Amygdala (tissue), 56 donors: ENCODE results near the gene TCF7L1.
"Not testable (repeated sequence)": the region's sequence is repeated elsewhere in the genome, so short reads cannot be mapped to it uniquely, and the experiment has no call there.

Source experiments
- DNase-seq, 56 donors: peaks; one replicate each; lab custom pipeline; 2025; lab: John Stamatoyannopoulos, UW

Gene TCF7L1

DNA sequence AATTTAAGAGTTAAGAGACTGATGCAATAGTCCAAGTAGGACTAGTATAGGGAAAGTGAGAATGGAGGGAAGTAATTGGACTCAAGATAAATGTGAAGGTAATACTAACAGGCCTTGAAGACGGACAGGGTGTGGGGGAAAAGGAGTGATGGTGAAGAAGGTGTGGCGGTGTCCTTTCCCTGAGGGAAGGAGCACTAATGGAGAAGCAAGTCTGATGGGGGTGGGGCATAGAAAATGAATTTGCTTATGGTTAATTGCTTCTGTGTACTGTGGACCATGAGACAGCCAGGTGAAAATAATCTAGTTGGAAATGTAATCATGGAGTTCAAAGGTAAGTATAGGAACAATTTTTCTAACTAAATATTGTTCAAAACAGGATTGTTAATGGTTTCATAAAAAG lies 201.7 kb downstream of the TCF7L1 start:
- no peak for DNase-seq

GRCh38 chr2:85340034-85340892 lies 207.1 kb downstream of the TCF7L1 start:
- DNase-seq, result peak in 2 of 56 donors; percentile 6 to 10

- no peak for DNase-seq
Measured at GRCh38 chr2:85341269-85342029, 208.3 kb downstream of the TCF7L1 start.

GRCh38 chr2:85342156-85342555 lies 209.0 kb downstream of the TCF7L1 start:
- DNase-seq, result no peak

DNA sequence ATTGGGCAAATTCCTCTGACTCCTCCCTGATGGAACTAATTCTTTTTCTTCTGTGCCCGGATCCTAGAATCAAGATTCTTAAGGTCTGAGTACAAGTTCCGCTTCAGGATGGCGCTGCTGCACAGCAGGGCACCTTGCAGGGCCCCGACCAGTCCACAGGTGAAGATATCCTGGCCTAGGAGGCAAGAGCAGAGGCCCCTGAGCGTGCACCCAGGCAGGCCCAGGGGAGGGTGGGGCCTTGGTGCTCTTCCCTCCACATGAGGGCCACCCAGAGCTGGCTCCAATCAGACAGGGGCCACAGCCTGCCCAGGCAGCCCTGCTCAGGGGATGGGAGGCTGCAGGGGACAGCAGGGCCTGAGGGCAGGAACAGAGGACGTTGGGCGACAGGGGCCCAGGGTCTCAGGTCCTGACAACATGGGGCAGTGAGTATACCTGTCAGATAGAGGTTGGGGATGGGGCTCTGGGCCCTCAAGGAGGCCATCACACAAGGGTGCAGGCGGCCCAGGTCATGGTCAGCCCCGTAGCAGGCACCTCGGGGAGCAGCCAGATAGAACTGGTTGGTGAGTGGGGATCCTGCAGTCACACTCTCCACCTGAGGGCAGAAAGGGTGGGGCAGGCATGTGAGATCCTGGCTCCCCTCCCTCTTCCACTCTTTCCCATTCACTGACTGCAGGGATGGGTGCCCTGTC lies 210.2 kb downstream of the TCF7L1 start:
- not testable (repeated sequence) for DNase-seq

- DNase-seq, result no peak
Measured at GRCh38 chr2:85344356-85344954, 211.3 kb downstream of the TCF7L1 start.

- DNase-seq, result no peak
Measured at GRCh38 chr2:85347599-85347998, 214.4 kb downstream of the TCF7L1 start.

GRCh38 chr2:85353876-85354285 lies 220.7 kb downstream of the TCF7L1 start:
- DNase-seq, result peak in 8 of 56 donors; percentile 16 to 48 (median 32)

GRCh38 chr2:85354286-85355072 lies 221.3 kb downstream of the TCF7L1 start, which contains the start of the genes ELMOD3 and RETSAT:
Gene ELMOD3 (plus strand): TSS chr2:85354769. CDS start chr2:85357199, 2,430 bp downstream.
Gene RETSAT (minus strand): TSS chr2:85354528. CDS start chr2:85354507, 21 bp downstream.
- peak; percentile 72 to 97 (median 94) for DNase-seq

DNA sequence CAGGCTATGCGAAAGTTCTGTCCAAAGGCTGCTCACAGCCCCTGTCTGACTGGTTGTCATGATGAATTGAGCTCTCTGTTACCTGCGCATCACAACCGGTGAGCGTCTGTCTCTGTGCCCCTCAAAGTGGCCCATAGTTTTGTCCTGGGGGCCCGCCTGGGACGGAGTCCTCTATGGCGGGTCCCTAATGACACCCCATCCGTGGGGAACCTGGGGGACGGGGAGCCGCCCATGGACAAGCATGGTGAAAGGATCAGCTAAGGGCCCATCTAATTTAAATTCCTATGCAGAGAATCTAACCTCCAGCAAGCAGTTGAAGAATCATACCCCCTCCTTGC lies 221.8 kb downstream of the TCF7L1 start:
- peak in 1 of 56 donors; percentile 32 for DNase-seq

- no peak for DNase-seq
Measured at GRCh38 chr2:85355521-85355920, 222.3 kb downstream of the TCF7L1 start.

DNA sequence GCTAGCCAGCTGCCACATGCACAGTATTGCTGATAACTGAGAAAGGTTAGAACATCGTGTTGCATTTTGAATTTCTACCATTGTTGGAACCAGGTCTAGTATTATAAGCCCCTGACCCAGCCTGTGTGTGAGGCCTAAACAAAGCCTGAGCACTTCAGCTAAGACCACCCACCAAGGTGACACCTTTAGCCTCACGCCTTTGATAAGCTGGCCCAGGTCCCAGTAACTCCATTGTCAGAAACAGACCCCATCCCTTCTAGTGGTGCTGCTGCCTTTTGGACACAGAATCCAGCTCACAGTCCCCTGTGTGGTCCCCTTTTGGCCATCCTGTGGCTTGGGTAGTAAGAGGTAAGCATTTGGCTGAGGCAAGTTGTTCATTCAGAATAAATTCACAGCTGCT lies 223.0 kb downstream of the TCF7L1 start:
- no peak for DNase-seq

DNA sequence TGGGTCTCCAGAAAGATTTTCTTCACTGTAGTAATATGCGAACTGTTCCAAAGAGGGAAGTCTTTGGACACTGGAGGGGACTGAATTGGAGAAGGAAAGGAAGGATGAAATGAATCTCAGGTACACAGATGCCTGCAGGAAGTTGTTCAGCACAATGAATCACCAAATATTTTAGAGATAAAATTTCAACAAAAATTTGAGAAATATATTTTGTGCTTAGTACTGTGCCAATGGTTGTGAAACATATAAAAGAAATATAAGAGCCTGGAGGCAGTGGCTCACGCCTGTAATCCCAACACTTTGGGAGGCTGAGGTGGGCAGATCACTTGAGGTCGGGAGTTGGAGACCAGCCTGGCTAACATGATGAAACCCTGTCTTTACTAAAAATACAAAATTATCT lies 224.5 kb downstream of the TCF7L1 start:
- DNase-seq, result no peak
